ENCODE results near the gene UGP2. TPM values are rescaled to one million over a fixed set of nuclear protein-coding genes. Genes with fewer than 3 reads are reported as not detected.

UGP2 gene
- total and polyA plus RNA-seq, 2 of the 4 experiments (the other 2 are of a cell fraction): 45.0 to 58.8 TPM

GRCh38 chr2:63861220-63861822, 19.6 kb downstream of the UGP2 start (continued):
- no peak for TF ChIP-seq RFX5 (IDR thresholded peaks at IDR 0.05; ENCODE audit: low read depth, low read length)

- dilution Hi-C loops (cut with HindIII; ENCODE audit: low sequenced_read_pairs, unreplicated experiment): loop anchor here (25.0 kb wide), 1 partner anchor 176 kb away; no protein-coding TSS in a partner anchor
- intact Hi-C loops (cut with micrococcal nuclease): no loop called here
- ChIA-PET CTCF (interaction anchor here (1.9 to 2.3 kb wide), 2 partner anchors 164 kb away, joined by 7 to 14 read pairs; no protein-coding TSS in a partner anchor), POLR2A (ENCODE audit: unreplicated experiment) (no interaction called here)
- Histone ChIP-seq H4K8ac (ENCODE audit: low read depth in 2 of 2, low read length in 2 of 2) (no peak overlapping the region), H3K23ac (ENCODE audit: low read depth, low read length) (no peak overlapping the region), H2BK5ac (ENCODE audit: low read depth, low read length, poor library complexity, severe bottlenecking) (no peak overlapping the region), H2BK15ac (ENCODE audit: low read depth, low read length) (no peak overlapping the region), H4K20me1 (ENCODE audit: insufficient read depth, low read length) (peaks cover 12% of the 10 kb centered on the region; the same call in 1 of the 2 replicates), H3K27me3 (ENCODE audit: control insufficient read depth, insufficient read depth, low read length) (no peaks in the 10 kb centered on the region), H2AFZ (replicated peaks; ENCODE audit: low read length, poor library complexity) (no peak overlapping the region), H3K9ac (ENCODE audit: low read depth, low read length) (no peak overlapping the region), H3K4me2 (ENCODE audit: low read depth, low read length) (peak overlapping the region; percentile 56; the same call in 1 of the 2 replicates), H3K9me1 (ENCODE audit: insufficient read depth, low read length) (peaks cover 9% of the 10 kb centered on the region), H3K4me3 (ENCODE audit: insufficient read depth, low read depth, low read length) (no peak overlapping the region), H3K36me3 (ENCODE audit: control insufficient read depth, insufficient read depth, low read length) (peaks cover 10% of the 10 kb centered on the region), H3K18ac (ENCODE audit: low read depth, low read length) (no peak overlapping the region), H4K91ac (ENCODE audit: insufficient read depth, low read depth, low read length) (no peak overlapping the region), H2BK120ac (ENCODE audit: low read depth, low read length) (no peak overlapping the region), H3K4me1 (ENCODE audit: control insufficient read depth, insufficient read depth, low read length) (peaks cover 13% of the 10 kb centered on the region), H4K5ac (ENCODE audit: low read depth, low read length) (no peak overlapping the region), H3K9me3 (ENCODE audit: control insufficient read depth, insufficient read depth, low read length) (no peaks in the 10 kb centered on the region), H2AK9ac (replicated peaks; ENCODE audit: low read depth, low read length, poor library complexity) (no peak overlapping the region), H3K56ac (ENCODE audit: extremely low read depth, insufficient read depth, low read length) (no peak overlapping the region), H3K14ac (replicated peaks; ENCODE audit: low read depth, low read length) (no peak overlapping the region), H3K27ac (ENCODE audit: insufficient read depth, low read length) (no peak overlapping the region), H3K79me1 (ENCODE audit: low read depth in 1 of 2, low read length in 2 of 2) (peaks cover 21 to 39% of the 10 kb centered on the region in 2 experiments), H2AK5ac (ENCODE audit: low read depth, low read length) (no peak overlapping the region), H3K4ac (ENCODE audit: low read depth, low read length) (no peak overlapping the region), H2BK20ac (ENCODE audit: low read depth, low read length) (no peak overlapping the region)
- ATAC-seq (ENCODE audit: low read depth) (peak; percentile 25; the same call in 1 of the 2 replicates), DNase-seq (peak; percentile 48)
- WGBS, 2 experiments (ENCODE audit: extremely low coverage in 2 of 2, insufficient read length in 1 of 2): no CpG with 5 or more reads among the region's 1 CpG
- TF ChIP-seq FOS (IDR thresholded peaks at IDR 0.05; ENCODE audit: low read depth, low read length) (no peak), CHD1 (IDR thresholded peaks at IDR 0.05; ENCODE audit: low read depth, low read length) (no peak), MXI1 (IDR thresholded peaks at IDR 0.05; ENCODE audit: borderline replicate concordance, low read depth, low read length) (no peak), BHLHE40 (IDR thresholded peaks at IDR 0.05; ENCODE audit: low read depth, low read length) (no peak), RAD21 (IDR thresholded peaks at IDR 0.05; ENCODE audit: low read length) (no peak), CTCF (conservative IDR thresholded peaks at IDR 0.05; ENCODE audit: low read depth, low read length) (no peak), RCOR1 (IDR thresholded peaks at IDR 0.05; ENCODE audit: insufficient replicate concordance, low read length) (no peak), MAZ (IDR thresholded peaks at IDR 0.05; ENCODE audit: borderline replicate concordance, low read depth, low read length) (no peak), CEBPB (IDR thresholded peaks at IDR 0.05; ENCODE audit: low read depth, low read length) (no peak)
- BruUV-seq (replicated peaks): no TSS peak
- in situ Hi-C loops (cut with MboI; ENCODE audit: low sequenced_read_pairs): no loop called here
Observed at GRCh38 chr2:63862806-63863205, 21.1 kb downstream of the UGP2 start.
